Fibroblast of skin of scalp (primary cell): ENCODE measurements around the gene SCGB1C2. TPM values are rescaled to one million over a fixed set of nuclear protein-coding genes. Genes with fewer than 3 reads are reported as not detected.
"Not testable (repeated sequence)": the region's sequence is repeated elsewhere in the genome, so short reads cannot be mapped to it uniquely, and the experiment has no call there.

Experiments
- DNase-seq: peaks from one replicate; pipeline ENCODE4 v3.0.0-alpha.2; 2013
- polyA plus RNA-seq, 2 experiments: library from polyadenylated mRNA; unstranded; fragments of 120-200 nt; gene quantifications; one replicate each; pipeline ENCODE4 v1.2.1, GENCODE V29; 2013; ENCODE audit not compliant: insufficient read length in 2 of 2

Gene SCGB1C2
- not detected for polyA plus RNA-seq (2013, experiment 1 of 2; ENCODE audit: insufficient read length)
- not detected for polyA plus RNA-seq (2013, experiment 2 of 2; ENCODE audit: insufficient read length)

GRCh38 chr17:137166-137807 is at the start of gene SCGB1C2:
TSS of gene SCGB1C2 (plus strand) at chr17:137569. CDS start at chr17:137591, 22 bp downstream.
- DNase-seq = not testable (repeated sequence)

GRCh38 chr17:113111-113510 is 24.3 kb upstream of the SCGB1C2 start:
- not testable (repeated sequence) for DNase-seq

- peak; percentile 23 for DNase-seq
These were observed 18.9 kb upstream of the SCGB1C2 start for GRCh38 chr17:118339-118917.

- not testable (repeated sequence) for DNase-seq
These were observed 3.4 kb upstream of the SCGB1C2 start for GRCh38 chr17:133932-134331.

- DNase-seq = not testable (repeated sequence)
These were observed 3.0 kb upstream of the SCGB1C2 start for GRCh38 chr17:134332-134785.

GRCh38 chr17:135022-135421 is 2.3 kb upstream of the SCGB1C2 start:
- DNase-seq = not testable (repeated sequence)

- DNase-seq = not testable (repeated sequence)
These were observed 1.5 kb upstream of the SCGB1C2 start for GRCh38 chr17:135895-136294.

- DNase-seq = not testable (repeated sequence)
These were observed 838 bp upstream of the SCGB1C2 start for GRCh38 chr17:136531-136930.

- not testable (repeated sequence) for DNase-seq
These were observed 2.2 kb downstream of the SCGB1C2 start for GRCh38 chr17:139401-140205.

- DNase-seq = peak; percentile 34
These were observed 4.8 kb downstream of the SCGB1C2 start for GRCh38 chr17:142102-142661.

GRCh38 chr17:142876-143784 is 5.8 kb downstream of the SCGB1C2 start:
- no peak for DNase-seq

- peak; percentile 59 for DNase-seq
These were observed 6.5 kb downstream of the SCGB1C2 start for GRCh38 chr17:143785-144281.

GRCh38 chr17:144936-145670 is 7.7 kb downstream of the SCGB1C2 start:
- DNase-seq = no peak

- no peak for DNase-seq
These were observed 8.5 kb downstream of the SCGB1C2 start for GRCh38 chr17:145671-146541.

- no peak for DNase-seq
These were observed 9.2 kb downstream of the SCGB1C2 start for GRCh38 chr17:146546-146945.

- no peak for DNase-seq
These were observed 9.8 kb downstream of the SCGB1C2 start for GRCh38 chr17:146983-147761.

GRCh38 chr17:147796-148740 is 10.7 kb downstream of the SCGB1C2 start:
- no peak for DNase-seq

GRCh38 chr17:148757-149156 is 11.4 kb downstream of the SCGB1C2 start:
- DNase-seq = no peak
